Measurements from ENCODE around the gene ERVK3-1. TPM values are rescaled to one million over a fixed set of nuclear protein-coding genes. Genes with fewer than 3 reads are reported as not detected.

ERVK3-1 gene
- total RNA-seq, 1 experiment from 2014 or later = 28.1 TPM

DNA sequence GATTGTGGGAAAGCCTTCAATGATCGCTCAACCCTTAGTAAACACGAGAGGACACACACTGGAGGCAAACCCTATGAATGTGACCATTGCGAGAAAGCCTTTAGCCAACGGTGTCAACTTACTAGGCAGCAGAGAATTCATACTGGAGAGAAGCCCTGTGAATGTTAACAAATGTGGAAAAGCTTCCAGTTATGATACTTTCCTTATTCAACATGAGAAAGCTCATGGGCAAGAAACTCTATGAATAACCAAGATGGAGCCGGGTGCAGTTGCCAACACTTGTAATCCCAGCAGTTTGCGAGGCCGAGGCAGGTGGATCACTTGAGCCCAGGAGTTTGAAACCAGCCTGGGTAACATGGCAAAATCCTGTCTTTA is 42.3 kb upstream of the ERVK3-1 start:
- Histone ChIP-seq H3K27me3 (ENCODE audit: insufficient read depth, low read length) (no peaks in the 10 kb centered on the region), H2AFZ (ENCODE audit: low read depth, low read length, poor library complexity, severe bottlenecking) (no peak overlapping the region), H3K36me3 (ENCODE audit: control insufficient read depth in 1 of 2, insufficient read depth in 2 of 2, low read length in 2 of 2) (peaks cover 8 to 44% of the 10 kb centered on the region in 2 experiments), H3K79me2 (ENCODE audit: insufficient read depth, low read length) (no peaks in the 10 kb centered on the region), H3K27ac (ENCODE audit: low read depth, low read length) (no peak overlapping the region), H4K20me1 (ENCODE audit: insufficient read depth) (no peaks in the 10 kb centered on the region), H3K9ac (ENCODE audit: low read length) (no peak overlapping the region), H3K9me3 (ENCODE audit: control insufficient read depth in 1 of 2, insufficient read depth in 1 of 2, low read depth in 1 of 2, low read length in 2 of 2) (peaks cover 62 to 64% of the 10 kb centered on the region in 2 experiments; a peak in 3 of 4 replicates), H3K4me2 (ENCODE audit: low read length) (no peak overlapping the region), H3K4me3 (replicated peaks in 1 of 2; ENCODE audit: low read depth in 1 of 2, low read length in 2 of 2) (no peak overlapping the region), H3K4me1 (ENCODE audit: control insufficient read depth in 1 of 2, insufficient read depth in 2 of 2, low read length in 2 of 2) (no peaks in the 10 kb centered on the region), H3K9me2 (ENCODE audit: insufficient read depth) (no peaks in the 10 kb centered on the region)
- ATAC-seq (no peak), DNase-seq (ENCODE audit: low read depth, low spot score) (no peak)
- TF ChIP-seq, protein P1, sequence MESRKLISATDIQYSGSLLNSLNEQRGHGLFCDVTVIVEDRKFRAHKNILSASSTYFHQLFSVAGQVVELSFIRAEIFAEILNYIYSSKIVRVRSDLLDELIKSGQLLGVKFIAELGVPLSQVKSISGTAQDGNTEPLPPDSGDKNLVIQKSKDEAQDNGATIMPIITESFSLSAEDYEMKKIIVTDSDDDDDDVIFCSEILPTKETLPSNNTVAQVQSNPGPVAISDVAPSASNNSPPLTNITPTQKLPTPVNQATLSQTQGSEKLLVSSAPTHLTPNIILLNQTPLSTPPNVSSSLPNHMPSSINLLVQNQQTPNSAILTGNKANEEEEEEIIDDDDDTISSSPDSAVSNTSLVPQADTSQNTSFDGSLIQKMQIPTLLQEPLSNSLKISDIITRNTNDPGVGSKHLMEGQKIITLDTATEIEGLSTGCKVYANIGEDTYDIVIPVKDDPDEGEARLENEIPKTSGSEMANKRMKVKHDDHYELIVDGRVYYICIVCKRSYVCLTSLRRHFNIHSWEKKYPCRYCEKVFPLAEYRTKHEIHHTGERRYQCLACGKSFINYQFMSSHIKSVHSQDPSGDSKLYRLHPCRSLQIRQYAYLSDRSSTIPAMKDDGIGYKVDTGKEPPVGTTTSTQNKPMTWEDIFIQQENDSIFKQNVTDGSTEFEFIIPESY (IDR thresholded peaks at IDR 0.05; ENCODE audit: extremely low read depth, insufficient replicate concordance, low read length) = no peak
- TF ChIP-seq RAD21 (IDR thresholded peaks at IDR 0.05; ENCODE audit: low read depth) (no peak), JUND (IDR thresholded peaks at IDR 0.05) (no peak), SP1 (IDR thresholded peaks at IDR 0.05; ENCODE audit: low read depth) (no peak), ZFX (IDR thresholded peaks at IDR 0.05) (no peak), POLR2AphosphoS5 (IDR thresholded peaks at IDR 0.05; ENCODE audit: low read depth, low read length) (no peak), EGR1 (IDR thresholded peaks at IDR 0.05; ENCODE audit: low read depth) (no peak), YY1 (IDR thresholded peaks at IDR 0.05; ENCODE audit: extremely low read depth, insufficient replicate concordance, low read depth, low read length) (no peak), CEBPB (IDR thresholded peaks at IDR 0.05; ENCODE audit: low read depth) (no peak), FOSL1 (IDR thresholded peaks at IDR 0.05; ENCODE audit: low read depth) (no peak)
- TF ChIP-seq, protein P2, sequence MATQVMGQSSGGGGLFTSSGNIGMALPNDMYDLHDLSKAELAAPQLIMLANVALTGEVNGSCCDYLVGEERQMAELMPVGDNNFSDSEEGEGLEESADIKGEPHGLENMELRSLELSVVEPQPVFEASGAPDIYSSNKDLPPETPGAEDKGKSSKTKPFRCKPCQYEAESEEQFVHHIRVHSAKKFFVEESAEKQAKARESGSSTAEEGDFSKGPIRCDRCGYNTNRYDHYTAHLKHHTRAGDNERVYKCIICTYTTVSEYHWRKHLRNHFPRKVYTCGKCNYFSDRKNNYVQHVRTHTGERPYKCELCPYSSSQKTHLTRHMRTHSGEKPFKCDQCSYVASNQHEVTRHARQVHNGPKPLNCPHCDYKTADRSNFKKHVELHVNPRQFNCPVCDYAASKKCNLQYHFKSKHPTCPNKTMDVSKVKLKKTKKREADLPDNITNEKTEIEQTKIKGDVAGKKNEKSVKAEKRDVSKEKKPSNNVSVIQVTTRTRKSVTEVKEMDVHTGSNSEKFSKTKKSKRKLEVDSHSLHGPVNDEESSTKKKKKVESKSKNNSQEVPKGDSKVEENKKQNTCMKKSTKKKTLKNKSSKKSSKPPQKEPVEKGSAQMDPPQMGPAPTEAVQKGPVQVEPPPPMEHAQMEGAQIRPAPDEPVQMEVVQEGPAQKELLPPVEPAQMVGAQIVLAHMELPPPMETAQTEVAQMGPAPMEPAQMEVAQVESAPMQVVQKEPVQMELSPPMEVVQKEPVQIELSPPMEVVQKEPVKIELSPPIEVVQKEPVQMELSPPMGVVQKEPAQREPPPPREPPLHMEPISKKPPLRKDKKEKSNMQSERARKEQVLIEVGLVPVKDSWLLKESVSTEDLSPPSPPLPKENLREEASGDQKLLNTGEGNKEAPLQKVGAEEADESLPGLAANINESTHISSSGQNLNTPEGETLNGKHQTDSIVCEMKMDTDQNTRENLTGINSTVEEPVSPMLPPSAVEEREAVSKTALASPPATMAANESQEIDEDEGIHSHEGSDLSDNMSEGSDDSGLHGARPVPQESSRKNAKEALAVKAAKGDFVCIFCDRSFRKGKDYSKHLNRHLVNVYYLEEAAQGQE (IDR thresholded peaks at IDR 0.05; ENCODE audit: low read depth) = no peak
- intact Hi-C loops (cut with micrococcal nuclease) = no loop called here
- BruUV-seq (replicated peaks) = TSS peak; percentile 28
- ChIA-PET CTCF (no interaction called here), RAD21 (ENCODE audit: low non-redundant PET in 1 of 2, low total read pairs in 2 of 2, uncharacterized antibody in 2 of 2, unreplicated experiment in 2 of 2) (no interaction called here), POLR2A (no interaction called here)

Measured in HCT116 (cell line).